Right lobe of liver (tissue), 4 donors: ENCODE measurements around the gene TGFB2.

Experiments
- CTCF ChIP-seq, 4 donors: fragments of 200-600 bp in 3 of 4; fragments of 450-650 bp in 1 of 4; IDR thresholded peaks; one replicate each; pipeline versions ENCODE4 v1.5.1 to v1.8.0; 2016 to 2022; ENCODE audit warnings: antibody characterized with exemption in 4 of 4, mild to moderate bottlenecking in 2 of 4
- POLR2A ChIP-seq: fragments of 450-650 bp; IDR thresholded peaks from one replicate; pipeline ENCODE4 v1.6.1; 2017; ENCODE audit warnings: antibody characterized with exemption, mild to moderate bottlenecking
- donor health status: DM: no; HTN: no; CAD: no.
- donor health status: DM: no; HTN: no; CAD: no.
- donor health status: DM: no; HTN: yes; CAD: no.

GRCh38 chr1:218388591-218388990 is 43.5 kb downstream of the TGFB2 start:
- TF ChIP-seq CTCF (IDR thresholded peaks at IDR 0.05) = no peak
- no peak for TF ChIP-seq POLR2A
